Measurements from ENCODE around the gene FLOT2. TPM values are rescaled to one million over a fixed set of nuclear protein-coding genes. Genes with fewer than 3 reads are reported as not detected.
A peak's percentile ranks its signal among the peaks of the same experiment; 100 is the strongest.

Gene FLOT2
- total RNA-seq, 2 experiments from 2014 or later = 79.7 to 85.1 TPM

GRCh38 chr17:28899212-28899815, 1.8 kb upstream of the FLOT2 start:
- peaks cover 63% of the 10 kb centered on the region for H3K4me1 ChIP-seq (ENCODE audit: insufficient read depth, low read length)
- Mint-ChIP-seq H3K9me3 (no peaks in the 10 kb centered on the region), H3K27me3 (no peaks in the 10 kb centered on the region), H3K27ac (peak overlapping the region; percentile 95), H3K4me3 (peak overlapping the region; percentile 93), H3K4me1 (ENCODE audit: low read depth) (peaks cover 59% of the 10 kb centered on the region), H3K36me3 (ENCODE audit: low read depth) (peaks cover 35% of the 10 kb centered on the region)
- H3K4me3 ChIP-seq (ENCODE audit: low read length) = no peak overlapping the region
- no peak for ATAC-seq (ENCODE audit: poor library complexity)
- ChIA-PET POLR2A (interaction anchor here (1.9 to 4.1 kb wide), 3 partner anchors 44 to 53 kb away, joined by 6 to 37 read pairs (median 22); partner anchors contain the start of genes ERAL1 and PHF12), CTCF (interaction anchor here (0.8 to 2.2 kb wide), 3 partner anchors 54 to 172 kb away, joined by 3 to 9 read pairs (median 4); no protein-coding TSS in a partner anchor)
- no peak overlapping the region for H3K27ac ChIP-seq (ENCODE audit: low read depth in 1 of 2, low read length in 2 of 2)
- no peaks in the 10 kb centered on the region for H3K9me3 ChIP-seq (ENCODE audit: control insufficient read depth in 1 of 2, insufficient read depth in 1 of 2, low read length in 2 of 2)
- TF ChIP-seq CTCF (IDR thresholded peaks at IDR 0.05) = no peak
- peaks cover 14% of the 10 kb centered on the region for H3K36me3 ChIP-seq (ENCODE audit: insufficient read depth, low read length)
- DNase-seq = no peak
- intact Hi-C loops (cut with DNase I, micrococcal nuclease) = no loop called here
- H3K27me3 ChIP-seq (ENCODE audit: control insufficient read depth in 1 of 2, insufficient read depth in 2 of 2, low read length in 2 of 2) = no peaks in the 10 kb centered on the region

- Mint-ChIP-seq H3K9me3 (no peaks in the 10 kb centered on the region), H3K4me1 (ENCODE audit: low read depth) (peaks cover 65% of the 10 kb centered on the region), H3K27ac (peak overlapping the region; percentile 95), H3K36me3 (ENCODE audit: low read depth) (peaks cover 39% of the 10 kb centered on the region), H3K4me3 (peak overlapping the region; percentile 93), H3K27me3 (no peaks in the 10 kb centered on the region)
- DNase-seq = no peak
- H3K4me1 ChIP-seq (ENCODE audit: insufficient read depth, low read length) = peaks cover 70% of the 10 kb centered on the region
- H3K9me3 ChIP-seq (ENCODE audit: control insufficient read depth in 1 of 2, insufficient read depth in 1 of 2, low read length in 2 of 2) = no peaks in the 10 kb centered on the region
- no peaks in the 10 kb centered on the region for H3K27me3 ChIP-seq (ENCODE audit: control insufficient read depth in 1 of 2, insufficient read depth in 2 of 2, low read length in 2 of 2)
- ChIA-PET POLR2A (interaction anchor here (1.0 to 4.1 kb wide), 12 partner anchors 13 to 187 kb away, joined by 3 to 37 read pairs (median 10); partner anchors contain the start of genes ERAL1, FAM222B, PHF12 and PROCA1), CTCF (interaction anchor here (0.8 to 3.3 kb wide), 5 partner anchors 54 to 172 kb away, joined by 3 to 11 read pairs (median 5); partner anchors contain the start of gene PHF12)
- peak overlapping the region; percentile 86 to 87 for H3K27ac ChIP-seq (ENCODE audit: low read depth in 1 of 2, low read length in 2 of 2)
- intact Hi-C loops (cut with DNase I, micrococcal nuclease) = no loop called here
- no peak for TF ChIP-seq CTCF (IDR thresholded peaks at IDR 0.05)
- no peak for ATAC-seq (ENCODE audit: poor library complexity)
- no peak overlapping the region for H3K4me3 ChIP-seq (ENCODE audit: low read length)
- H3K36me3 ChIP-seq (ENCODE audit: insufficient read depth, low read length) = peaks cover 14% of the 10 kb centered on the region
Measured at GRCh38 chr17:28898527-28898955, 1.0 kb upstream of the FLOT2 start.

GRCh38 chr17:28897769-28898526, 415 bp upstream of the FLOT2 start:
- ChIA-PET POLR2A (interaction anchor here (1.0 to 4.1 kb wide), 16 partner anchors 13 to 396 kb away, joined by 3 to 37 read pairs (median 8); partner anchors contain the start of genes ERAL1, FAM222B, NEK8 and NUFIP2), CTCF (interaction anchor here (0.7 to 3.3 kb wide), 7 partner anchors 54 to 171 kb away, joined by 3 to 11 read pairs (median 5); partner anchors contain the start of genes NEK8 and PHF12)
- no peaks in the 10 kb centered on the region for H3K9me3 Mint-ChIP-seq
- peak overlapping the region; percentile 95 for H3K27ac Mint-ChIP-seq
- no peaks in the 10 kb centered on the region for H3K27me3 Mint-ChIP-seq
- peak overlapping the region; percentile 93 for H3K4me3 Mint-ChIP-seq
- H3K4me3 ChIP-seq (ENCODE audit: low read length) = peak overlapping the region; percentile 83
- H3K4me1 ChIP-seq (ENCODE audit: insufficient read depth, low read length) = peaks cover 70% of the 10 kb centered on the region
- peaks cover 40% of the 10 kb centered on the region for H3K36me3 Mint-ChIP-seq (ENCODE audit: low read depth)
- TF ChIP-seq CTCF (IDR thresholded peaks at IDR 0.05) = no peak
- no peak for ATAC-seq (ENCODE audit: poor library complexity)
- peak in 6 of 14 experiments; percentile 11 to 63 (median 42) for DNase-seq
- peak overlapping the region; percentile 86 to 87 for H3K27ac ChIP-seq (ENCODE audit: low read depth in 1 of 2, low read length in 2 of 2)
- intact Hi-C loops (cut with DNase I, micrococcal nuclease) = loop anchor here (2.0 kb wide), 3 partner anchors 41 to 169 kb away; partner anchors contain the start of gene NEK8 (in 1 of the 2)
- no peaks in the 10 kb centered on the region for H3K9me3 ChIP-seq (ENCODE audit: control insufficient read depth in 1 of 2, insufficient read depth in 1 of 2, low read length in 2 of 2)
- H3K27me3 ChIP-seq (ENCODE audit: control insufficient read depth in 1 of 2, insufficient read depth in 2 of 2, low read length in 2 of 2) = no peaks in the 10 kb centered on the region
- peaks cover 14% of the 10 kb centered on the region for H3K36me3 ChIP-seq (ENCODE audit: insufficient read depth, low read length)
- H3K4me1 Mint-ChIP-seq (ENCODE audit: low read depth) = peaks cover 65% of the 10 kb centered on the region

Data from CD4-positive, alpha-beta T cell (primary cell).